Thoracic aorta (tissue), 2 donors: Measurements from ENCODE around the gene SNTG2. TPM values are rescaled to one million over a fixed set of nuclear protein-coding genes. Genes with fewer than 3 reads are reported as not detected.

Source experiments
- ATAC-seq: fragments of 150-250 bp; one replicate; pipeline ENCODE4 v1.8.0; 2017; ENCODE audit warnings: low read depth; ENCODE audit not compliant: insufficient number of reproducible peaks, low FRiP score
- DNase-seq: peaks from one replicate; pipeline ENCODE4 v3.0.0-alpha.2; 2020; ENCODE audit warnings: low spot score
- H3K27ac ChIP-seq, 2 donors: fragments of 200-600 bp; sonication (generic); 1 replicate in 1 of 2; 2 replicates in 1 of 2; pipeline ENCODE4 v1.5.1; 2016; ENCODE audit warnings: mild to moderate bottlenecking in 2 of 2, moderate library complexity in 2 of 2
- H3K27me3 ChIP-seq: fragments of 200-600 bp; sonication (generic); replicated peaks from 2 replicates; pipeline ENCODE4 v1.6.0; 2016; ENCODE audit warnings: mild to moderate bottlenecking; ENCODE audit not compliant: insufficient read depth
- H3K36me3 ChIP-seq: fragments of 200-600 bp; sonication (generic); one replicate; pipeline ENCODE4 v1.5.1; 2016
- H3K4me1 ChIP-seq, 2 donors: fragments of 200-600 bp; sonication (generic); 1 replicate in 1 of 2; 2 replicates in 1 of 2; pipeline versions ENCODE4 v1.5.1 to v1.6.0; 2016; ENCODE audit warnings: low read depth in 2 of 2, mild to moderate bottlenecking in 1 of 2; ENCODE audit not compliant: control insufficient read depth in 1 of 2
- H3K4me3 ChIP-seq: fragments of 200-600 bp; sonication (generic); 2 replicates; pipeline ENCODE4 v1.5.1; 2016; ENCODE audit warnings: mild to moderate bottlenecking
- H3K9me3 ChIP-seq: fragments of 200-600 bp; sonication (generic); 2 replicates; pipeline ENCODE4 v1.5.1; 2016
- CTCF ChIP-seq: fragments of 200-600 bp; sonication (generic); IDR thresholded peaks from one replicate; pipeline ENCODE4 v1.5.1; 2019; ENCODE audit warnings: antibody characterized with exemption
- total RNA-seq, 2 donors: library from RNA; depleted of rRNA; stranded (reverse); fragments of >200 nt; gene quantifications; one replicate each; pipeline versions ENCODE4 v1.1.0 to v1.2.3, GENCODE V29; 2016

Gene SNTG2
- total RNA-seq, 2 donors from 2014 or later, result 8.9 to 18.6 TPM

DNA sequence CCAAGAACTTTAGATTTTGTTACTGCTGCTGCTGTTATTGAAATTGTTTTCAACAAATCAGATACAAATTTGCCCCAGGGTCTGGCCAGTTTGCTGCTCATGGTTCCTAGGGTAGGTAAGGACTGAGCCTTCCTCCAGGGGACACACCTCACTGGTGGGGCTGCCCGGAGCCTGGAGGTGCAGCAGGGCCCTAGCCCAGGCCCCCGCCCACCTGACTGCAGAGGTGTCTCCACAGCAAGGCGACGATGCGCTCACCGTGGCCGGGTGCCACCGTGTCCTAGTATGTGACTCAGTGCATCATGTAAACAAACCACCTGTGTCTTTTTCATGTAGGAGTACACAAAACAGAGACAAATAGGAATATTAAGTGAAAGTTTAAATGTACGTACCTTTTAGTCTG is 309.1 kb downstream of the SNTG2 start:
- Histone ChIP-seq H3K4me3 (no peak overlapping the region), H3K27me3 (no peaks in the 10 kb centered on the region), H3K9me3 (no peaks in the 10 kb centered on the region), H3K4me1 (no peaks in the 10 kb centered on the region), H3K27ac (no peak overlapping the region), H3K36me3 (no peaks in the 10 kb centered on the region)
- TF ChIP-seq CTCF, result no peak
- ATAC-seq (no peak), DNase-seq (no peak)

DNA sequence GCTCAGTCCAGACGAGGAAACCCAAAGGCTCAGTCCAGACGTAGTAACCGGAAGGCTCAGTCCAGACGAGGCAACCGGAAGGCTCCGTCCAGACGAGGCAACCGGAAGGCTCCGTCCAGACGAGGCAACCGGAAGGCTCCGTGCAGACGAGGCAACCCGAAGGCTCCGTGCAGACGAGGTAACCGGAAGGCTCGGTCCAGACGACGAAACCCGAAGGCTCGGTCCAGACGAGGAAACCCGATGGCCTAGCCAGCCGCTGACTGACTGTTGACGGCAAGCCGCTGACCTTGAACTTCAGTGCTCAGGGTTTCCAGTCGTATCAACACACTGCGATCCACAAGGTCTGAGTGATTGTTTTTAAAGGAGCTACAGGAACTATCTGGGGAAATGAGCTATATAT is 312.0 kb downstream of the SNTG2 start:
- no peak overlapping the region for H3K27ac ChIP-seq

DNA sequence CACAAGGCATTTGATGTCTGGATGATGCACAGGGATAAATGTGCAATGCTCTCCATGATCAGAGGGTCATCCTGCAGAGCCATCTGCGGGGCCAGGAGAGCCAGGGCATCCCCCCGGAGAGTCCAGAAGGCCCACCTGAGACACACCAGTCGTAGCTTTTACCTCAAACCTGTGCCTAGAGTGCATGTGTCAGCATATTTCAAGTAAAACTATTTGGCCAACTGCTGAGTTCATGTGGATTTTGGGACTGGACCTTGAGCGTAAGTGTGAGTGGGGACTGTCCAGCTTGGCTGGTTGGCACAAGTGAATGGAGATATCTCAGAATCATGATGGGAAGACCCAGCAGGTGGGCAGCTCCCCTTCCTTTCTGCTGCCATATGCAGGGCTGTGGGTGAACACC is 314.8 kb downstream of the SNTG2 start:
- DNase-seq (no peak), ATAC-seq (no peak)
- H3K36me3 ChIP-seq, result no peaks in the 10 kb centered on the region
- no peaks in the 10 kb centered on the region for H3K4me1 ChIP-seq
- H3K4me3 ChIP-seq, result no peak overlapping the region
- TF ChIP-seq CTCF, result no peak
- H3K9me3 ChIP-seq, result no peaks in the 10 kb centered on the region
- no peaks in the 10 kb centered on the region for H3K27me3 ChIP-seq
- H3K27ac ChIP-seq, result no peak overlapping the region

More for the DNA sequence above, 312.0 kb downstream of the SNTG2 start:
- ATAC-seq (no peak), DNase-seq (no peak)
- no peaks in the 10 kb centered on the region for H3K9me3 ChIP-seq
- no peaks in the 10 kb centered on the region for H3K4me1 ChIP-seq
- no peak for TF ChIP-seq CTCF
- no peaks in the 10 kb centered on the region for H3K27me3 ChIP-seq
- H3K36me3 ChIP-seq, result no peaks in the 10 kb centered on the region
- no peak overlapping the region for H3K4me3 ChIP-seq

GRCh38 chr2:1266351-1266750 is 315.7 kb downstream of the SNTG2 start:
- H3K4me1 ChIP-seq, result no peaks in the 10 kb centered on the region
- no peaks in the 10 kb centered on the region for H3K36me3 ChIP-seq

GRCh38 chr2:1268034-1268433 is 317.4 kb downstream of the SNTG2 start:
- no peak for TF ChIP-seq CTCF
- H3K27me3 ChIP-seq, result no peaks in the 10 kb centered on the region
- no peak for ATAC-seq

More at GRCh38 chr2:1266351-1266750, 315.7 kb downstream of the SNTG2 start:
- DNase-seq (no peak), ATAC-seq (no peak)
- no peak for TF ChIP-seq CTCF
- Histone ChIP-seq H3K9me3 (no peaks in the 10 kb centered on the region), H3K27ac (no peak overlapping the region), H3K27me3 (no peaks in the 10 kb centered on the region), H3K4me3 (no peak overlapping the region)

More at GRCh38 chr2:1268034-1268433, 317.4 kb downstream of the SNTG2 start:
- Histone ChIP-seq H3K4me1 (no peaks in the 10 kb centered on the region), H3K9me3 (no peaks in the 10 kb centered on the region), H3K4me3 (no peak overlapping the region), H3K36me3 (no peaks in the 10 kb centered on the region), H3K27ac (no peak overlapping the region)
- no peak for DNase-seq
